Neutrophil (primary cell): ENCODE data around the gene TMIGD3.

Source experiments
- H3K27ac ChIP-seq: fragments of 200-600 bp; sonication (generic); 2 replicates; pipeline ENCODE4 v1.5.1; 2016; ENCODE audit warnings: mild to moderate bottlenecking, moderate library complexity
- H3K27me3 ChIP-seq: fragments of 200-600 bp; sonication (generic); 2 replicates; pipeline ENCODE4 v1.6.0; 2016; ENCODE audit warnings: mild to moderate bottlenecking
- H3K36me3 ChIP-seq: fragments of 200-600 bp; sonication (generic); 2 replicates; pipeline ENCODE4 v1.5.1; 2017
- H3K4me1 ChIP-seq, 2 experiments: fragments of 200-600 bp in 1 of 2; sonication (generic) in 1 of 2; 1 replicate in 1 of 2; 2 replicates in 1 of 2; pipeline versions ENCODE4 v1.5.1 to v1.6.1; 2013 to 2016; ENCODE audit warnings: low read depth in 1 of 2, low read length in 1 of 2, mild to moderate bottlenecking in 1 of 2, moderate library complexity in 1 of 2; ENCODE audit not compliant: control insufficient read depth in 1 of 2, insufficient read depth in 1 of 2
- H3K4me3 ChIP-seq, 2 experiments: fragments of 200-600 bp in 1 of 2; sonication (generic) in 1 of 2; 1 replicate in 1 of 2; 2 replicates in 1 of 2; pipeline ENCODE4 v1.5.1; 2013 to 2016; ENCODE audit warnings: low read depth in 1 of 2, low read length in 1 of 2, mild to moderate bottlenecking in 1 of 2, moderate library complexity in 1 of 2
- H3K9me3 ChIP-seq: fragments of 200-600 bp; sonication (generic); 2 replicates; pipeline ENCODE4 v1.5.1; 2016
- CTCF ChIP-seq: fragments of 200-600 bp; sonication (generic); IDR thresholded peaks from 2 replicates; pipeline ENCODE4 v1.5.1; 2016; ENCODE audit warnings: antibody characterized with exemption

Gene TMIGD3

GRCh38 chr1:111474106-111474505, 29.3 kb downstream of the TMIGD3 start:
- peak overlapping the region; percentile 97 for H3K27ac ChIP-seq
- H3K9me3 ChIP-seq: no peaks in the 10 kb centered on the region
- peak overlapping the region; percentile 61 to 78 for H3K4me3 ChIP-seq
- H3K36me3 ChIP-seq: peaks cover 5% of the 10 kb centered on the region
- peaks cover 81 to 87% of the 10 kb centered on the region in 2 experiments for H3K4me1 ChIP-seq
- TF ChIP-seq CTCF: no peak
- no peaks in the 10 kb centered on the region for H3K27me3 ChIP-seq

GRCh38 chr1:111471538-111471937, 31.9 kb downstream of the TMIGD3 start:
- Histone ChIP-seq H3K4me3 (peak overlapping the region; percentile 35 to 51), H3K4me1 (peaks cover 70 to 72% of the 10 kb centered on the region in 2 experiments), H3K36me3 (no peaks in the 10 kb centered on the region), H3K9me3 (no peaks in the 10 kb centered on the region), H3K27ac (peak overlapping the region; percentile 97), H3K27me3 (no peaks in the 10 kb centered on the region)
- no peak for TF ChIP-seq CTCF

- H3K9me3 ChIP-seq: no peaks in the 10 kb centered on the region
- H3K27me3 ChIP-seq: no peaks in the 10 kb centered on the region
- H3K27ac ChIP-seq: peak overlapping the region; percentile 97
- H3K36me3 ChIP-seq: no peaks in the 10 kb centered on the region
- no peak for TF ChIP-seq CTCF
- H3K4me3 ChIP-seq: peak overlapping the region; percentile 35 to 51
- H3K4me1 ChIP-seq: peaks cover 65 to 67% of the 10 kb centered on the region in 2 experiments
Observed at GRCh38 chr1:111471012-111471411, 32.4 kb downstream of the TMIGD3 start.

GRCh38 chr1:111470596-111470995, 32.8 kb downstream of the TMIGD3 start:
- H3K4me3 ChIP-seq: peak overlapping the region; percentile 35 to 51
- no peaks in the 10 kb centered on the region for H3K27me3 ChIP-seq
- H3K4me1 ChIP-seq: peaks cover 61 to 63% of the 10 kb centered on the region in 2 experiments
- no peak for TF ChIP-seq CTCF
- H3K27ac ChIP-seq: peak overlapping the region; percentile 97
- no peaks in the 10 kb centered on the region for H3K36me3 ChIP-seq
- no peaks in the 10 kb centered on the region for H3K9me3 ChIP-seq

GRCh38 chr1:111469539-111469938, 33.9 kb downstream of the TMIGD3 start:
- Histone ChIP-seq H3K4me1 (peaks cover 50 to 52% of the 10 kb centered on the region in 2 experiments), H3K36me3 (no peaks in the 10 kb centered on the region), H3K27ac (peak overlapping the region; percentile 97), H3K27me3 (no peaks in the 10 kb centered on the region), H3K4me3 (peak overlapping the region in 1 of 2 experiments; percentile 51), H3K9me3 (no peaks in the 10 kb centered on the region)
- TF ChIP-seq CTCF: no peak

GRCh38 chr1:111468717-111469100, 34.7 kb downstream of the TMIGD3 start:
- no peaks in the 10 kb centered on the region for H3K27me3 ChIP-seq
- no peaks in the 10 kb centered on the region for H3K9me3 ChIP-seq
- peak overlapping the region; percentile 20 for H3K27ac ChIP-seq
- no peak for TF ChIP-seq CTCF
- H3K4me1 ChIP-seq: peaks cover 42 to 44% of the 10 kb centered on the region in 2 experiments
- no peaks in the 10 kb centered on the region for H3K36me3 ChIP-seq
- H3K4me3 ChIP-seq: no peak overlapping the region
